DOHH2 (cell line): ENCODE data around the gene SDF2L1.
"Not testable (repeated sequence)": the region's sequence is repeated elsewhere in the genome, so short reads cannot be mapped to it uniquely, and the experiment has no call there.

Experiments used
- H3F3A ChIP-seq: fragments of 200-600 bp; sonication (generic), shearing (Covaris generic); 2 replicates; pipeline ENCODE4 v1.6.0; 2016; ENCODE audit warnings: antibody characterized with exemption, mild to moderate bottlenecking; ENCODE audit not compliant: control insufficient read depth, insufficient read depth
- H3K27ac ChIP-seq: fragments of 200-600 bp; sonication (generic); 2 replicates; pipeline ENCODE4 v1.5.1; 2014; ENCODE audit warnings: low read depth, mild to moderate bottlenecking, low read length, moderate library complexity
- H3K27me3 ChIP-seq: fragments of 200-600 bp; sonication (generic); 2 replicates; pipeline ENCODE4 v1.6.1; 2014; ENCODE audit warnings: mild to moderate bottlenecking, low read length, mixed read lengths; ENCODE audit not compliant: control insufficient read depth
- H3K36me3 ChIP-seq: fragments of 200-600 bp; sonication (generic); 2 replicates; pipeline ENCODE4 v1.6.1; 2014; ENCODE audit warnings: mild to moderate bottlenecking, low read length, moderate library complexity, mixed read lengths; ENCODE audit not compliant: control insufficient read depth
- H3K4me1 ChIP-seq: fragments of 200-600 bp; sonication (generic); 2 replicates; pipeline ENCODE4 v1.6.1; 2014; ENCODE audit warnings: mild to moderate bottlenecking, low read length, mixed read lengths; ENCODE audit not compliant: control insufficient read depth
- H3K4me2 ChIP-seq: fragments of 200-600 bp; sonication (generic); 2 replicates; pipeline ENCODE4 v1.6.0; 2014; ENCODE audit warnings: mild to moderate bottlenecking, low read length, moderate library complexity
- H3K4me3 ChIP-seq: fragments of 200-600 bp; sonication (generic); 2 replicates; pipeline ENCODE4 v1.5.1; 2014; ENCODE audit warnings: mild to moderate bottlenecking, low read length, mixed read lengths
- H3K79me2 ChIP-seq: fragments of 200-600 bp; sonication (generic); 2 replicates; pipeline ENCODE4 v1.6.1; 2014; ENCODE audit warnings: mild to moderate bottlenecking, low read length, mixed read lengths; ENCODE audit not compliant: control insufficient read depth
- H3K9me2 ChIP-seq: fragments of 200-600 bp; sonication (generic); replicated peaks from 2 replicates; pipeline ENCODE4 v1.6.1; 2014; ENCODE audit warnings: mild to moderate bottlenecking, low read length, mixed read lengths; ENCODE audit not compliant: control insufficient read depth
- H3K9me3 ChIP-seq: fragments of 200-600 bp; sonication (generic); 2 replicates; pipeline ENCODE4 v1.6.1; 2014; ENCODE audit warnings: antibody characterized with exemption, low read length, mixed read lengths; ENCODE audit not compliant: control insufficient read depth, insufficient read depth
- H4K20me1 ChIP-seq: fragments of 200-600 bp; sonication (generic); 2 replicates; pipeline ENCODE4 v1.6.0; 2014; ENCODE audit warnings: low read depth, mild to moderate bottlenecking, antibody characterized with exemption, low read length, moderate library complexity; ENCODE audit not compliant: control insufficient read depth, insufficient read depth
- EZH2phosphoT487 ChIP-seq: fragments of 200-600 bp; sonication (generic); IDR thresholded peaks from 2 replicates; pipeline ENCODE4 v1.6.1; 2017; ENCODE audit warnings: borderline replicate concordance, mild to moderate bottlenecking, antibody characterized with exemption, low read length, moderate library complexity, mixed read lengths
- TF ChIP-seq, protein P1 (sequence below): fragments of 200-600 bp; sonication (generic); IDR thresholded peaks from one replicate; pipeline ENCODE4 v1.5.1; 2014; ENCODE audit warnings: antibody characterized with exemption, mild to moderate bottlenecking, low read depth, low read length; ENCODE audit not compliant: poor library complexity, severe bottlenecking

SDF2L1 gene

DNA sequence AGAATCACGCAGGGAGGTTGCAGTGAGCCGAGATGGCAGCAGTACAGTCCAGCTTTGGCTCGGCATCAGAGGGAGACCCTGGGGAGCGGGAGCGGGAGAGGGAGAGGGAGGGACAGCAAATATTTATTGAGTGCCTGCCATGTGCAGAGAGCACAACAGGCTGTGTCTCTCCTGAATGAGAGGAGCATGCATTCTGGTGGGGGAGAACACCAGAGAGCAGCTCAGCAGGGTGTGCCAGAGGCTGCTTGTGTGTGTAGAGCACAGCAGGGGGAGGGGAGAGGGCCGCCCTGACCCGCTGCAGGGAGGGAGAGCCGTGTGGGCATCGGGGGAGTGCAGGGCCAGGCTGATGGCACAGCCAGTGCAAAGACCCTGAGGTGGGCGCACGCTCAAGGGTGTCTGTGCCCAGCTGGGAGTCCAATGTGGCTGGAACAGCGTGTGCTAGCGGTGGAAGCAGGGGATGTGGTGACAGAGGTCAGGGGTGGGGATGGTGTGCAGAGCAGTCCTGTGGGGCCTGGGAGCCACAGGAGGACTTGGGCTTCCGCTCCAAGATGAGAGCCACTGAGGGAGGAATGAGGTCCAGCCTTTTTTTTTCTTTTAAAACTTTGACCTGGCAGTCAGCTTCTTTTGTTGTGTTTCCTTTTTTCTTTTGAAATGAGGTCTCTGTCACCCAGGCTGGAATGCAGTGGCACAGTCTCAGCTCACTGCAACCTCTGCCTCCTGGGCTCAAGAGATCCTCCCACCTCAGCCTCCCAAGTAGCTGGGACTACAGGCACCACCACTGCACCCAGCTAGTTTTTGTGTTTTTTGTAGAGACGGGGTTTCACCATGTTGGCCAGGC, 35.7 kb downstream of the SDF2L1 start:
- Histone ChIP-seq H3K36me3 (peaks cover 43% of the 10 kb centered on the region), H3K27me3 (no peaks in the 10 kb centered on the region), H3K9me2 (no peaks in the 10 kb centered on the region), H3K4me3 (no peak overlapping the region), H3K27ac (no peak overlapping the region), H3K9me3 (no peaks in the 10 kb centered on the region), H4K20me1 (no peaks in the 10 kb centered on the region), H3K4me2 (no peak overlapping the region), H3K79me2 (peaks cover 2% of the 10 kb centered on the region), H3F3A (no peaks in the 10 kb centered on the region), H3K4me1 (peaks cover 1% of the 10 kb centered on the region)
- TF ChIP-seq, protein P1, sequence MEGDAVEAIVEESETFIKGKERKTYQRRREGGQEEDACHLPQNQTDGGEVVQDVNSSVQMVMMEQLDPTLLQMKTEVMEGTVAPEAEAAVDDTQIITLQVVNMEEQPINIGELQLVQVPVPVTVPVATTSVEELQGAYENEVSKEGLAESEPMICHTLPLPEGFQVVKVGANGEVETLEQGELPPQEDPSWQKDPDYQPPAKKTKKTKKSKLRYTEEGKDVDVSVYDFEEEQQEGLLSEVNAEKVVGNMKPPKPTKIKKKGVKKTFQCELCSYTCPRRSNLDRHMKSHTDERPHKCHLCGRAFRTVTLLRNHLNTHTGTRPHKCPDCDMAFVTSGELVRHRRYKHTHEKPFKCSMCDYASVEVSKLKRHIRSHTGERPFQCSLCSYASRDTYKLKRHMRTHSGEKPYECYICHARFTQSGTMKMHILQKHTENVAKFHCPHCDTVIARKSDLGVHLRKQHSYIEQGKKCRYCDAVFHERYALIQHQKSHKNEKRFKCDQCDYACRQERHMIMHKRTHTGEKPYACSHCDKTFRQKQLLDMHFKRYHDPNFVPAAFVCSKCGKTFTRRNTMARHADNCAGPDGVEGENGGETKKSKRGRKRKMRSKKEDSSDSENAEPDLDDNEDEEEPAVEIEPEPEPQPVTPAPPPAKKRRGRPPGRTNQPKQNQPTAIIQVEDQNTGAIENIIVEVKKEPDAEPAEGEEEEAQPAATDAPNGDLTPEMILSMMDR, result no peak
- TF ChIP-seq EZH2phosphoT487, result no peak

DNA sequence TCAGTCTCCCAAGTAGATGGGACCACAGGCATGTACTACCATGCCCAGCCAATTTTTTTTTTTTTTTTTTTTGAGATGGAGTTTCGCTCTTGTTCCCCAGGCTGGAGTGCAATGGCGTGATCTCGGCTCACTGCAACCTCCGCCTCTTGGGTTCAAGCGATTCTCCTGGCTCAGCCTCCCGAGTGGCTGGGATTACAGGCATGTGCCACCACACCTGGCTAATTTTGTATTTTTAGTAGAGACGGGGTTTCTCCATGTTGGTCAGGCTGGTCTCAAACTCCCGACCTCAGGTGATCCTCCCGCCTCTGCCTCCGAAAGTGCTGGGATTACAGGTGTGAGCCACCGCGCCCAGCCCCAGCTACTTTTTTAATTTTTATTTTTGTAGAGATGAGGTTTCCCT, 36.7 kb downstream of the SDF2L1 start:
- H3K9me3 ChIP-seq, H3K9me2 ChIP-seq, H3K79me2 ChIP-seq, H4K20me1 ChIP-seq, H3K27me3 ChIP-seq, H3K27ac ChIP-seq, H3K4me1 ChIP-seq, H3K4me3 ChIP-seq, H3F3A ChIP-seq, H3K4me2 ChIP-seq: not testable (repeated sequence)
- peaks cover 41% of the 10 kb centered on the region for H3K36me3 ChIP-seq

DNA sequence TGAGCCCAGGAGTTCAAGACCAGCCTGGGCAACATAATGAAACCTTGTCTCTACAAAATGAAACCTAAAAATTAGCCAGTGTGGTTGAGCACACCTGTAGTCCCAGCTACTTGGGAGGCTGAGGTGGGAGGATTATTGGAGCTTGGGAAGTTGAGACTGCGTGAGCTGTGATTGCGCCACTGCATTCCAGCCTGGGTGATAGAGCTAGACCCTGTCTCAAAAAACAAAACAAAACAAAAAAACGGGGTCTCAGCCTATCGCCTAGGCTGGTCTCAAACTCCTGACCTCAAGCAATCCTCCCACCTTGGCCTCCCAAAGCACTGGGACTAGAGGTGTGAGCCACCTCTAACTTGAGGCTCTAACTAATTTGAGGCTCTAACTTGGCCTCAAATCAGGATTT, 37.3 kb downstream of the SDF2L1 start:
- H3K4me3 ChIP-seq, result no peak overlapping the region
- H3K9me3 ChIP-seq, result no peaks in the 10 kb centered on the region
- H3K27me3 ChIP-seq, result no peaks in the 10 kb centered on the region
- peaks cover 35% of the 10 kb centered on the region for H3K36me3 ChIP-seq
- H3K4me2 ChIP-seq, result no peak overlapping the region
- TF ChIP-seq, protein P1, result no peak
- TF ChIP-seq EZH2phosphoT487, result no peak
- no peaks in the 10 kb centered on the region; the same call in 1 of the 2 replicates for H3K79me2 ChIP-seq
- H3K27ac ChIP-seq, result no peak overlapping the region
- H4K20me1 ChIP-seq, result no peaks in the 10 kb centered on the region
- no peaks in the 10 kb centered on the region for H3K4me1 ChIP-seq
- no peaks in the 10 kb centered on the region for H3F3A ChIP-seq
- no peaks in the 10 kb centered on the region for H3K9me2 ChIP-seq

DNA sequence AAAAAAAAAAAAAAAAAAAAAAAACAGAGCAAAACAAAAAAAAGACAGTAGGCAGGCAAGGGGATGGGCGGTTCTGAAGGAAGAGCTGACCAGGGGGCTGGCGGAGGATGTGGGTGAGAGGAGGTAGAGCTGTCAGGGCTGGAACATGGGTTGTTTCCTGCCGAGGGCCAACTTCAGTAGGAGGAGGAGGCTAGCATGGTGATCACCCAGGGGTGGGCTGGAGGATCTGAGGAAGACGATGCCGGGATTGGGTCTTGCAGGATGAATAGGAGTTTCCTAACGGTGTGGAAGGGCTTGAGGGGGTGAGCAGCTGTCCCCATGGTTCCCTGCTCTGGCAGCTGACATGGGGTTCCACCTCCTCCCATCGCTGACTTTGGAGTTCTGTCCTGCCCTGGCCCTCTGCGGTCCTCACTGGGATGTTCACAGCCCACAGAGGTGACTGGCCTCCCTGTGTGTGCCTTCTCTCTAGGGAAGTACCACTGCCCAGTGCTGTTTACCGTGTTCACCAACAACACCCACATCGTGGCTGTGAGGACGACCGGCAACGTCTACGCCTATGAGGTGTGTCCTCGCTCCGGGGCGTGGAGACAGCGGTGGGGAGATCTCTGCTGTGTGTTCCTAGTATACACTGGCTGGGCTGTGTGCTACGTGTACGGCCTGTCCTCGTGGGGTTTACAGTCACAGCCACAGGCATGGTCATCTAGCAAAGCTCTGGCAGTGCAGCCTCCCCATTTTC, 38.9 kb downstream of the SDF2L1 start:
- no peaks in the 10 kb centered on the region for H3K4me1 ChIP-seq
- H3K36me3 ChIP-seq, result peaks cover 33% of the 10 kb centered on the region
- H3K9me3 ChIP-seq, result no peaks in the 10 kb centered on the region
- no peaks in the 10 kb centered on the region for H4K20me1 ChIP-seq
- H3K27me3 ChIP-seq, result no peaks in the 10 kb centered on the region
- H3F3A ChIP-seq, result no peaks in the 10 kb centered on the region
- H3K4me3 ChIP-seq, result no peak overlapping the region
- H3K27ac ChIP-seq, result no peak overlapping the region
- TF ChIP-seq, protein P1, result no peak
- no peak for TF ChIP-seq EZH2phosphoT487
- no peak overlapping the region for H3K4me2 ChIP-seq
- H3K79me2 ChIP-seq, result no peaks in the 10 kb centered on the region
- no peaks in the 10 kb centered on the region for H3K9me2 ChIP-seq
